GM21737 (cell line): Measurements from ENCODE around the gene ZNF385A.
A peak's percentile ranks its signal among the peaks of the same experiment; 100 is the strongest.

ENCODE experiments used
- ATAC-seq: cut with Tn5 transposase; IDR thresholded peaks from one replicate; pipeline ENCODE4 v1.9.1; 2021; ENCODE audit warnings: mild to moderate bottlenecking, moderate library complexity; ENCODE audit not compliant: unreplicated experiment

The ZNF385A gene

DNA sequence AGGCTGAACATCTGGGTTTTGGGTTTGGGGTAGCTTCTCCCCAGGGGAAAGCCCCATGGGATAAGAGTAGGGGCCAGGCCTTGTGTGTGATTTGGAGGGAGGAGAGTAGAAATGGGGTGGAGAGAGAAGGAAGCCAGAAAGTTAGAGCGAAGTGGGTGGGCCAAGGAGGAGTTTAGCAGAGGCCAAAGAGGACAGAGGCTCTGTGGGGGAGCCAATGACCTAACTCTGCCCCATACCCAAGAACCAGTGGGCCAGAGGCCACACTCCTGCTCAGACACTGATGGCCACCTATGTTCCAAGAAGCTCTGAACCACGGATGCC is 9.3 kb downstream of the ZNF385A start:
- no peak for ATAC-seq

DNA sequence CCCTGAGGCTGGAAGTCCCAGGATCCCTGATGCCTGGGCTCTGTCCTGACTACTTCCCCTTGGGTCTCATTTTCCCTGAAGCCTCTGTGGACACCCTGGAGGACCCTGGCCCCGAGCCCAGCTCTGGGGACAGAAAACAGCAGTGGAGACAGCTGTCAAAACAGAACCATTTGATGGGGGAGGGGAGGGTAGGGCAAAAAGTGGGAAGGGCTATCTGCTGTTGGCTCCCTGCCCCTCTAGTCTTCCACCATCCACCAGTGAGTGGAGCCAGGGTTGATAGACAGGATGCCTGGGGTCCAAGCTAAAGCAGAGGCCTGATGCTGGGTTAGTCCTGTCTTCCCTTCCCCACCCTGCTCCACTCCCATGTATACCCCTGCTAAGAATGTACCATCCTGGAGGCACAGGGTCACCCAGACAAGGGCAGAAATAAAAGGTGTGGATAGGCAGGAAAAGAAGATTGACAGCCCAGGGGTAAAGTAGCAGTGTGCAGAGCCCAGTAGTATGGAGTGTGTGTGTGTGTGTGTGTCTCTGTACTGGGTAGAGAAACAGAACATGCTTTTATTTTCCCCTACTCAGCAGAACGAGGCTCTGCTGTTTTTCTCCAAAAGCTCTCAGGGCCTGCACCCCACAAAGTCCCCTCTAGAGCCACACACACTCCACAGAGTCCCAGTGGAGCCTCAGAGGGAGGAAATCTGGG is 9.8 kb downstream of the ZNF385A start:
- no peak for ATAC-seq

DNA sequence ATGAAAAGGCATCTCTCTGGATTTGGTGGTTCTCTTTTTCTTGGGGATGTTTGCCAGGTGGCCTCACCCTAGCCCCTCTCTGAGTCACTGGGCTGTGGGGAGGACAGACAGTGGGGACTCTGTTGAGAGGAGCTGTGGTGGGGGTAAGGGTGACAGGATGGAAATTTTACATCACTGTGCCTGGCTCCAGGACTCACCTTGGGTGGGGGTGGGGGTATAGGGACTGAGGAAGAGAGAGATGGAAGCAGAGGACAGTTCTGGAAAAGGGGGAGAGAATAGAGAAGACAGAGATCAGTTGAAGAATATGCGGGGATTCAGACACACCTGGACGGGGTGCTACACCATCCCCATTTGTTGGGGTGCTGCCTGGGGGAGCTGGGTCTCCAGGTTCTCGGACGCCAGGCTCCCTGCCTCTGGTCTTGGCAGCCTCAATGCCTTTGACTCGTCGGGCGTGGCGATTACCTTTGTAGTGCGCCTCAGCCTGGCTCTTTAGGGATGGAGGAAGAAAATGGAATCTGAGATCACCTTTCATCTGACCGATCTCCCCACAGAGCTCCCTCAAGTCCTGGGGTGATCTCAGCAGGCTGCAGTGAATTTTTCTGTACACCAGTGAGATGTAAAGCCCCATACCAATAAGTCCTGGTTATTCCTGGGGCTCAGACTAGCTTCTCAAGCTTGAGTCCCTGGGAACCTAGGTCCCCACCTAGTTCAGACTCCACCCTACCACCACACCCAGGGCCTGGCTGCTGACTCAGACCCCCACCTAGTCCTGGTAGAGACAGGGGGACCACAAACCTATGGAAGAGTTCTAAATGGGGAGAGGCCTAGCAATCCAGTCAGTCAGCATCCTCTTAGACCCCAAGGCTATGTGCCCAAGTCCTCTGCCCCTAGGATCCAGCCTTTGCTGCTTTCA is 10.6 kb downstream of the ZNF385A start:
- ATAC-seq: no peak

DNA sequence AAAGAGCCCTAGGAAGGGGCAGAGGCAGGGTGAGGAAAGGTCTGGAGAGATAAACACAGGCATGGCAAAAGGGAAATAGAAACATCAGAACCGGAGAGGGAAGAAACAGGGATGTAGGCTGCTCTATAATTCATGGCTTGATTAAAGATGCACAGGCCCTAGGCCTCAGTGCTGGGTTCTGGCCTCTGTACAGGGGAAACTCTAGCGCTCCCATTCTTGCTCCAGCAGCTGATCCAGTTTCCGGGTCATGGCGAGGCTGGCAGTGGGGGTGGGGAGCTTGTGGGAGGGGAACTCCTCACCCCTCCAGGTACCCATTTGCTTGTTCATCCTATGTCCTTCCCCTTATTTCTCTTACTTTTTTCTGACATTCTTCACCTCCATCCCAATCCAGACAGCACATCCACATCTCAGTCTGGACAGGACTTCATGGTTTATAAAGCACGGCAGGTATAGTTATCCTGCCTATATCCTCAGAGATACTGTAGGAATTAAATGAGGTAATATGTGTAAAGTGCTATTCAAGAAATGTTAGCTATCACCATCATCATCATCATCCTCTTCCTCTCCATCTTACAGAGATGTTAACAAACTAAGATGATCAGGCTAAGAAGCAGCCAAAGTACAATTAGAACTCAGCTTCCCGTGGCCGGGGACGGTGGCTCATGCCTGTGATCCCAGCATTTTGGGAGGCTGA is 12.3 kb downstream of the ZNF385A start:
- ATAC-seq: no peak

DNA sequence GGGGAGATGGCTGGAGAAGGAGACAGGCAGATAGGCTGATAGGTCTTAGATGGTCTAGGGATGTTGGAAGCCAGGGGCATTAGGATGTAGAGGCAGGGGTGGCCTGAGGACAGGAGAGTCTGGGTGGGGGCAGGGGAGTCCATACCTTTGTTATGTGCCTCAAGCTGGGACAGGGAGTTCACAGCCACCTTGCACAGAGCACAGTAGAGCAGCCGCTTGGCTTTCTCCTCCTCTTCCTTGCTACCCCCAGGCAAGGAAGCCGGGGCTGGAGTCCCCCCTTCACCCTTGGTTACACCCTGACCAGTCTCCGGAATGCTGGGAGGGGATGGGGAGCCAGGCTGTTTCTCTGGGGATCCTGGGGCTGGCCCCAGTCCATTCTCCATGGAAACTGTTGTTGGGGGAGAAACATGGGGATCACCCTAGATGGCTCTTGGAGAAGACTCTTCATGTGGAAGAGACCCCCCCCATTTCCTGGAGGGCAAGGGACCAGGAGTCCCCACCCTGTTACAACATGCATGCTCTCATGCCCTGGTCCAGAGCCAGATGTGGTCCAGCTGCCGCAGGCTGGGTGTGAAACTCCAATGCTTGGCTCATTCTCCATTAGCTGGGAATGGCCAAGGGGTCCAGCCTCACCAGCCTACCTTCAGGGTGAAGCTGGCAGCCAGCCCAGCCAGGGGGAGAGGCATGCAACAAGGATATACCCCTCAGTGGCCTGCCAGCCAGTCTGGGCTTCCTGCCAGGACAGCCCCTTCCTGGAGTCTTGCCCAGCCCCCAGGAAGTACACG is 13.0 kb downstream of the ZNF385A start:
- no peak for ATAC-seq

DNA sequence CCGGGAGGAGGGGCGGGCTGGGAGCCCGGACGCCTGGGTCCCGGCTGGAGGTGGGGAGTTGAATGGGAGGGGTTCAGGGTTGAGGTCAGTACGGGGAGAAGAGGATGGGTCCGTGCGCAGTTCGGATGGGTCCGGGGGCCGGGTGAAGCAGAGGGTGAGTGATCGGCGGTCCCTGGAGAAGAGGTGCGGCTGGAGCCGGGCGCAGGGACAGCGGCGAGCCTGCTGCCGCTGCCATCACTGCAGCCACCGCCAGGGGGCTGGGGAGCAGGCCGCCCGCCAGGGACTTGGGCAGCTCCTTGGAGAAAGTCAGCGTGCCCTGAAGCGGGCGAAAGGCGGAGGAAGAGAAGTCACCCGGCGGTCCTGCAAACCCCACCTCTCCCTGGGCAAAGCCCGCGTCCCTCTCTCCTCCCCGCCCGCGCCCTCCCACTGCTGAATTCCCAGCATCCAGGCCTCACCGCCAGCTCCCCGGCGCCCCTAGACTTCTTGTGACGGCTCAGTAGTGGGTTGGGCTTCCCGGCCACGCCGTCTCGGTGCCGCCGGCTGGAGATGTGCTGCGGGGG is 14.3 kb downstream of the ZNF385A start:
- ATAC-seq: no peak

DNA sequence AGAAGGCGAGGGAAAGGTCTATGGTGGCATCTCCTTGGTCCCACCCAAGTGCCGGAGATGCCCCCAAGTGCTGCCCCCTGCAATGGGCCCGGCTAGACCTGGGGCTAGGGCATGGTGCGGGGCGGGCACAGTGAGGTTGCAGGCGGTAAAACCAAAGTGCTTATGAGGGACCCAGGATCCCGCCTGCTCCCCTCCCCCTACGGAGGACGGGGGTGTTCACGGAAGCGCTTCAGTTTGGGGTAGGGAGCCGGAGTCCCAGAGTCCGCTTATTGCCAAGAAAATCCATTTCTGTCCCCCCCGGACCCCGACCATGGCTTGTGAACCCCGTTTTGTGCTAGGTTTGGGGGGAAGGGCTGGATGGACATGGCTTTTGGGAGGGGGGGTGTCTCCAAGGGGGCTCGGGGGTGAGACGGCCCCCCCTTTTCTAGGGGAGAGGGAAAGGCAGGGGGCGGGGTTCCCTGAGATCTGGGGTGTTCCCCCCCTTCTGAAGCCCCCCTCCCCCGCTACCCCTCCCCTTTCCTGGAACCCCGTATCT is 14.9 kb downstream of the ZNF385A start:
- no peak for ATAC-seq

DNA sequence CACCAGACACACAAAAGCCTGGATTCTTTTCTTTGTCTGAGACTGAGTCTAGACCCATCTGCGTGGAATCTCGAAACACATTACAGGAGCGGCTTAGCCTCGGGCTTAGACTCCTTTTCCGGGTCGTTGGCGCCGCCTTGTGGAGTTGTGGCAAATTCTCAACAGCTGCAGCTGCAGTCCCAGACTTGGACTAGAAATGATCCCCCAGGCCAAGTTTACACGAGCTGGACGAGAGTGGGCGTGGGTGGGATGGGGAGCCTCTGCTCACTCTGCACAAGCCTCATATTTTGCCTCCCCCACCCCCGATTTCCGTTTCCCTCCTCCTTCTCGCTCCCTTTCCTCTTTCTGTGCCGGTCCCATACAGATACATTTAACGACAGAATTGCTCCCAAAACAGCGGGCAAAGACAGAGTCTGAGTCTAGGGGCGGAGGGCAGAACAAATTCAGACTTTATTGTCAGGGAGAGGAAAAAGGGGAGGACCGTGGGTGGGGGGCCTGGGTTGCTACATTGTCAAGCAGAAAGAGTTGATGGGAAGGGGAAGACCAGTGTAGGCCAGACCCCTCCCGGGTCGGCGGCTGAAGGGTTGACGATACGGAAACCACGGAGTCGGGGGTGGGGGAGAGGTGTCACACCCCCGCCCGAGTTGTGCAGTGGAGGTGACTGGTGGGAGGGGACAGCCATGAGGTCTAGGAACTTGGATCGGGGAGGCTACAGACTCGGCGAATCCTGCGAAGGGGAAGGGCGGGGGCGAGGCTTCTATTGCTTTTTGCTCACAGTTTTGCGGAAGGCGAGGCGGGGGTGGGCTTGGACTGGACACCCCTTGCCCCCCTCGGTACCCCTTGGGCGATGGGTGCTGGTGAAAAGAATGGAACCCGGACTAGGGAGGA is 15.6 kb downstream of the ZNF385A start:
- ATAC-seq: peak; percentile 63

DNA sequence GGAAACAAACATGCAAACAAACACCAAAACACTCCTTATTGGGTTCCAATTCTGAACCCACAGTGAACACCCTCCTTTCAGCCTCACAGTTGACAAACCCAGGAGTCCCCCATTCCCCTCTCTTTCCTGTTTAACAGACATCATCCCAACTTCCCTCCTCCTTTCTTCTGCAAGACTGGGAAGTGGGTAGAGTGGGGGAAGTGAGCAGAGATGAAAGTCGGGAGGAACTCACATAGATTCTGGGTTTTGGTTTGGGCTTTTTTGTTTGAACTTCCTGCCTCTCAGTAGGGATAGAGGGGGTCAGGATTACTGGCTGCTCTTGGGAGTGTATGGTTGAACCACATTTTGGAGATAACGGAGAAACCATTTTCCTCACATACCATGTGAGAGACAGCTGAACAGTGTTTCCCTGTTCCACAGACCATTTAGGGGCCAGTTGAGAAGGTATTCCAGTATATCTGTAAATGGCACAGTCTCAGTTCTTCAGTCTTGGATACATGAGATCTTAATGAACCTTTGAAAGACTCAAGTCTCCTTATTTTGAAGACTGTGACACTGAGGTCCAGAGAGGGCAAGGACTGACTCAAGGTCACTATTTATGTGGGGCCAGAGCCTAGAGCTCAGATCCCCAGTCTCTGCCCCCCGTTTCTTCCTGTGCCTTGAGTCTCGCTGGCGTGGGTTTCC is 16.4 kb downstream of the ZNF385A start:
- no peak for ATAC-seq

DNA sequence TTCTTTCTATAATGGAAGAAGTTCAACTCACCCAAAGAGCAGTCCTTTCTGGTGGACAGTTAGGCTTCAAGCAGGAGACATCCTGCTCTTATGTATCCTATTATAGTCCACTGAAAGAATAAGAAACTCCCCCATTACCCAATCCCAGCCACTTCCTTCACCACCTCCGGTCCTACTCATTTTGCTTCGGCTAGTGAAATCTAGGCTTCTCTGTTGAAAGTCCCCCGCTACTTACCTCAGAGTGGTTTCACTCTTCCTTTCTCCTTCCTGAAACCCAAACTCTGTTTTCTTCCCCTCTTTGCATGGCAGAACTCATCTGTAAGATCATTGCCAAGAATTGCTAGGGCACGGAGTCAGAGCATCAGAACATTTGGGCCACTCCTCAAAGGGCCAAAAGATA is 20.1 kb downstream of the ZNF385A start, which contains the start of gene GPR84:
Gene GPR84, minus strand, starts transcription at position 74 of the 400 bp plus-strand sequence. CDS start 635 bp downstream, outside the sequence.
- ATAC-seq: no peak

DNA sequence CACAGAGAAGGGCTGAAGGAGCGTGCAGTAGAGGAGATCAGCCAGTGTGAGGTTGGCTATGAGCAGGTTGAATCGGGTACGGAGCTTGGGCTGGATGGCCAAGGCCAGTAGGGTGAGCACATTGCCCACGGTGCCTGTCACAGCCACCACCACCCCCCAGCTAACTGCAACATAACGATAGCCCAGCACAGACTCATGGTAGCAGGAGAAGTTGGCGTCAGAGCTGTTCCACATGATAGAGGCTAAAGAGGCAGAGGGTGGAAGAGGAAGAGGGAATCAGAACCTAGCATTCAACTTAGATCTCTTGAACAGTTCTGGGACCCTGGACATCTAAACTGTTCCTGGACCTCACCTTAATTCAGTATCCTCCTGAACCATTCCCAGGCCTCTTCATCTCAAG is 20.9 kb downstream of the ZNF385A start:
- ATAC-seq: no peak

DNA sequence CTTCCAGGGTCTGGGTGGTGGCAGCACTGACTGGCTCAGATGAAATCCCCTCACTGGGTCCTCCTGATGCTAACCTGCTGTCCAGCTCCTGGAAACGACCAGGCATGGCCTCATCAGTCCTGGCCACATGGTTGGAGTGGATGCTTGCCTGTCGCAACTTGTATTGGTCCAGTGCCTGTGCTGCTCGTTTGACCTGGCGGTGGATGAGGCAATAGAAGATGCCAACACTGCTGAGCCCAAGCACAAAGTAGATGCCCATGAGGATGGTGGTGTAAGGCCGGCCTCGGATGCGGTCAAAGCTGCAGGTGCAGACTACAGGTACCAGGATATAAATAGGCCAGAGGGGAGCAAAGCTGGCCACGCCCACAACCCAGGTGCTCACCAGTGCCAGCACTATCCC is 21.5 kb downstream of the ZNF385A start:
- no peak for ATAC-seq

DNA sequence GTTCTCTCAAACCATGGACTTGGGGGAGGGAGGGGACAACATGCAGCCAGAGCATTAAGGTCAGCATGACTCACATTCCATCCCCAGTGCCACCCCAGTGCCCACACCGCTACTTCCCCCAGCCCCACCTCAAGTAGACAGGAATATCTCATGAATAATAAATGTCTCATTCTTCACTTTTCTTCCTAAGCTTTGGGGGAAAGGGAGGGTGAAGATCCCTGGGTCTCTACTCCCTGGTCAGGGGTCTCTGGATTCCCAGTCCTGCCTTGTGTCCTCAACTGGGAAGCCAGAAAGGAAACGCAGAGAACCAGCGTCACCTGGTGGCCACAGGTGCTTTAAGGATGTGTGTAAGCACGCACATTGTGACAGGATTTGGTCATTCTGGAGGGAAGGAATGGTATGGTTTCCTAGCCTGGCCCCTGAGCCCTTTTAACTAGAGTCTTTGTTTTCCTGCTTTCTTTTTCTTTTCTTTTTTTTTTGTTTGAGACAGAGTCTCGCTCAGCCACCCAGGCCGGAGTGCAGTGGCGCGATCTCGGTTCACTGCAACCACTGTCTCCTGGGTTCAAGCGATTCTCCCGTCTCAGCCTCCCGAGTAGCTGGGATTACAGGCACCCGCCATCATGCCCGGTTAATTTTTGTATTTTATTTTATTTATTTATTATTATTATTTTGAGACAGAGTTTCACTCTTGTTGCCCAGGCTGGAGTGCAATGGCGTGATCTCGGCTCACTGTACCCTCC is 23.6 kb downstream of the ZNF385A start:
- no peak for ATAC-seq

DNA sequence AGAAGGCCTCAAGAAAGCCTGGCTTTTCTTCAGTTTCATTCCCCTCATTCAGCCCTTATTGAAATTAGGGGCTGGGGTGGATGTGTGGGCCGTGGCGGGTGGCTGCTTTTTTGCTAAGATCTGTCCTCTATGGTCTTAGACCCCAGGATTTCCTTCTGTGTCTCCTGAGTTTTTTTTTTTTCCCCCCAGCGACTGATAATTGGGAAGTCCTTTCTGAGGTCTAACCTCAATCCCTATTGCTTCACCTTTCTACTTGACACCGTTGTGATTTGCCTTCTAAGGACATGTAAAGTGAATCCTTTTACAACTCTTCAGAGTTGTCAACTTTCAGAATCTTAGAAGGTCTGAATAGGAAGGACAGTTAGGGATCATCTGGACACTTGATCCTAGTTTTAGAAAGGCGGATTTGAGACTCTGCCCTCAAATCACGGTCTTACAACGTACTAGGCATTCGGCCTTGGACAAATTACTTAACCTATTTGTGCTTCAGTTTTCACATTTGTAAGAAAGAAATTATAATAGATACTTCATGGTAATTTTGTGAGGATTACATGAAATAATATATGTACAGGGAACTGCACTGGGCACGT is 24.7 kb downstream of the ZNF385A start:
- ATAC-seq: no peak

DNA sequence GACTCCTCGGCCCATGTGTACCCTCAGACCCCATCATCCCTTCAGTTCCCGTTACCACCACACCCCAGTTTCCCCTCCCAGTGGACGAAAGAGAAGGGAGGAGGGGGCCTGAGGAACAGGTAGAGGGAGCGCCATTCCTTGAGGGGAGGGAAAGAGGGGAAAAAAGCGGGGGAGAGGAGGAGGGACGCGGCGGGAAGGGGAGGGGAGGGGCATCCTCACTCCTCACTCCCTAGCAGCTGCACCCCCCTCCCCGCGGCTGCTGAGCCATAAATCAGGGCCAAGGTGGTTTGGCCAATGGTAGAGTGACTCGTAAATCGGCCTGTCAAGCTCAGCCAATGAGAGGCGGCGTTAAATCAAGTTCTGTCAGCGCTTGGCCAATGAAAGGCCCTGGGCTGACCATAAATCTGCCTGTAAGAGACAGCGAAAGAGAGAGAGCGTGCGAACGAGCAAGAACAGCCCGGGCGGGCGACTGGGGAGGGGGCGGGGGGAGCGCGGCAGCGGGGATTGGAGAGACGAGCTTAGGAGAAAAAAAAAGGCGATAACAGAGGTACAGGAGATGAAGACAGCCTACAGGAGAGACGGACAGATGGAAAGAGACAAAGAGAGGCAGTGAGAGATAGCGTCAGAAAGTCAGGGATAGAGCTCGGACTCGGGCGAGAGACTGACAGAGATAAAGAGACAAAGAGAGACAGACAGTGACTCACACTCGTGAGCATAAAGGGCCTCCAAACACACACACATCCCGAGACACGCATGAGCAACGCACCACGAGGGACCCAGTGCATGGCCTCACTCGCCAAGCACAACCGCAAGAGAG is 25.4 kb downstream of the ZNF385A start:
- ATAC-seq: peak; percentile 93

DNA sequence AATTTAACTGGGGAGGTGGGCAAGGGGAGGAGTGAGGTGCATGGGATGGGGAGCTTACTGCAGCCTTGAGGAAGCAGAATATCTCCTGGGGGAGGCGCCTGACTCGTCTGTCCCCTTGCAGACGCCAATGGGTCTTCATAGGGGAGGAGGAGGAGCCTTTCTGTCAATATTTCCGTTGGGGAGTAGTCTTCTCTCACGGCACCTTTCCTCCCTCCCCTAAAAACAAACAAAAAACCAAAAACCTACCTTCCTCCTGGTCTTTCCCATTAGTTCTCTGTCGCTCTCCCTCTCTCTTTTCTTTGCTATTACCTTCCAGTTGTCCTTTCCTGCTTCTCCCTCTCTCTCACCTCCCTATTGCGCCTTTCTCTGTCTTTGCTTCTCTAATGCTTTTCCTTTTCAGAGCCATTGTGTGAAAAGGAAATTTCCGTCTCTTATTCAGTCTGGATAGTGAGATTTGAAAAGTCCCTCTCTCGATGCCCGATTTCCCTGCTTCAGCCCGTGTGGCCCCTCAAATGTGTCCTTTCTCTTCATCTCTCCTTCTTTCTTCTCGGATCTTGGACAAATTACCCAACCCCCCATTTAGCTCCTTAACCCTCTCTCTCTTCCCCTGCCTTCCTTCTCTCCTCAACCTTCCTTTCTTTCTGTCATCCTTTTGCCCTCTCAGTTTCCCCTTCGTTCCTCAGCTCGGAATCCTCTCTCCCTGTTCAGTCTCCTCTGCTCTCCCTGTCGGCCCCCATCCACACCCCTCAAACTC is 26.2 kb downstream of the ZNF385A start:
- ATAC-seq: no peak
